ENCODE measurements around the gene KIF5C. TPM values are rescaled to one million over a fixed set of nuclear protein-coding genes. Genes with fewer than 3 reads are reported as not detected.

Gene KIF5C
- total and polyA plus RNA-seq, 2 donors (not counting 1 experiment from before 2014, with no cell fraction given), result 1.9 to 6.1 TPM

DNA sequence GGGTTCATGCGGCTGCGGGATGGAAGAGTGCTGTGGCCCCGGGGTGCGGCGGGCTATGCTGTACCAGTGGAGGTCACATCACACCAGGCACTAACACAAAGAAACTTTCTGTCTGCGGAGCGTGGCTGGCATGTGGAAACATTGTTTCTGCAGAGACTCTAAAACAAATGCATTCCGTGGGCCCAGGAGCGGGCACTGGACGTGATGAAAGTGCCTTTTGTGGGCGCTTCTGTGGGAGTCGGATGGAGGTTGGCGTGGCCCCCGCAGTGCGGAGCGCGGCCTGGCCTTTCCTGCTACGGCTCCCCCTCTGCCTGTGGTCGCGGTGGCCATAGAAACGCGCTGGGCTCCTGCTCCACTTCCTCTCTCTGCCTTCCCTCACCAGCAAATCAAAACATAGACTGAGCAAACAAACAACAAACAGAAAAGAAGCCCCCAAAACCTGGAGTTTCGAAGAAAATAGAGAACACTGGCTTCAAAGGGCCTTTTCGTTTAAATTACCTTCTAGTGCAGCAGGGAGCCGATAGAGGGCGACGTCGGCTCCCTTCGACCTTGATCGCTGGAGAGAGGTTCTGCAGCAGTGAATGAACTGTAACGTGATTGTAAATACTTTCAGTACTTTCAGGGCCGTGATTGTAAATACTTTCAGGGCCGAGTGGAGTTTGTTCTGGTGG is 51.4 kb downstream of the KIF5C start:
- WGBS (ENCODE audit: insufficient coverage), result 53% methylated on average over 30 of the region's 33 CpGs
- Histone ChIP-seq H3K4me1 (ENCODE audit: control insufficient read depth in 2 of 2, insufficient read depth in 2 of 2, low read length in 2 of 2) (peaks cover 7 to 22% of the 10 kb centered on the region in 2 donors), H3K27me3 (replicated peaks in 1 of 4; ENCODE audit: control extremely low read depth in 1 of 4, control insufficient read depth in 3 of 4, insufficient read depth in 4 of 4, low read length in 3 of 4) (no peaks in the 10 kb centered on the region), H3K4me3 (ENCODE audit: control extremely low read depth in 1 of 5, extremely low read depth in 1 of 5, insufficient read depth in 1 of 5, low read depth in 2 of 5, low read length in 4 of 5) (peak overlapping the region; percentile 23 to 69 (median 50)), H3K27ac (ENCODE audit: low read length in 2 of 2) (peak overlapping the region in 1 of 2 donors; percentile 13), H3K9me3 (ENCODE audit: control extremely low read depth in 1 of 3, control insufficient read depth in 2 of 3, insufficient read depth in 1 of 3, low read length in 2 of 3) (peaks cover 0 to 4% (median 0%) of the 10 kb centered on the region in 3 donors), H3K9ac (ENCODE audit: low read length) (peak overlapping the region; percentile 57), H3K79me2 (ENCODE audit: control insufficient read depth, insufficient read depth, low read length) (no peaks in the 10 kb centered on the region), H3K36me3 (replicated peaks in 1 of 2; ENCODE audit: control extremely low read depth in 1 of 2, control insufficient read depth in 1 of 2, extremely low read depth in 1 of 2, insufficient read depth in 2 of 2, low read length in 1 of 2) (no peaks in the 10 kb centered on the region), H2AFZ (ENCODE audit: insufficient read depth, low read depth, low read length, poor library complexity, severe bottlenecking) (peak overlapping the region; percentile 85), H3K4me2 (replicated peaks; ENCODE audit: low read depth, low read length, poor library complexity, severe bottlenecking) (peak overlapping the region; percentile 74), H4K20me1 (ENCODE audit: control insufficient read depth, insufficient read depth, low read length, poor library complexity, severe bottlenecking) (no peaks in the 10 kb centered on the region)
- intact Hi-C loops (cut with micrococcal nuclease), result loop anchor here (2.0 to 5.0 kb wide), 3 partner anchors 52 to 636 kb away; partner anchors contain the start of gene KIF5C
- ChIA-PET CTCF (interaction anchor here (0.6 to 2.0 kb wide), 4 partner anchors 64 to 635 kb away, joined by 3 to 9 read pairs (median 4); no protein-coding TSS in a partner anchor), POLR2A (no interaction called here)
- Mint-ChIP-seq H3K27me3 (no peaks in the 10 kb centered on the region), H3K27ac (peak overlapping the region; percentile 62), H3K4me1 (peaks cover 18% of the 10 kb centered on the region), H3K9me3 (ENCODE audit: insufficient read depth) (no peaks in the 10 kb centered on the region), H3K4me3 (peak overlapping the region; percentile 81)
- DNase-seq, result peak; percentile 67
- ATAC-seq (ENCODE audit: low read depth), result peak; percentile 81
- no peak for TF ChIP-seq EZH2 (IDR thresholded peaks at IDR 0.05; ENCODE audit: borderline replicate concordance, insufficient read depth, low read depth, low read length, poor library complexity, severe bottlenecking)
- TF ChIP-seq, protein P1, sequence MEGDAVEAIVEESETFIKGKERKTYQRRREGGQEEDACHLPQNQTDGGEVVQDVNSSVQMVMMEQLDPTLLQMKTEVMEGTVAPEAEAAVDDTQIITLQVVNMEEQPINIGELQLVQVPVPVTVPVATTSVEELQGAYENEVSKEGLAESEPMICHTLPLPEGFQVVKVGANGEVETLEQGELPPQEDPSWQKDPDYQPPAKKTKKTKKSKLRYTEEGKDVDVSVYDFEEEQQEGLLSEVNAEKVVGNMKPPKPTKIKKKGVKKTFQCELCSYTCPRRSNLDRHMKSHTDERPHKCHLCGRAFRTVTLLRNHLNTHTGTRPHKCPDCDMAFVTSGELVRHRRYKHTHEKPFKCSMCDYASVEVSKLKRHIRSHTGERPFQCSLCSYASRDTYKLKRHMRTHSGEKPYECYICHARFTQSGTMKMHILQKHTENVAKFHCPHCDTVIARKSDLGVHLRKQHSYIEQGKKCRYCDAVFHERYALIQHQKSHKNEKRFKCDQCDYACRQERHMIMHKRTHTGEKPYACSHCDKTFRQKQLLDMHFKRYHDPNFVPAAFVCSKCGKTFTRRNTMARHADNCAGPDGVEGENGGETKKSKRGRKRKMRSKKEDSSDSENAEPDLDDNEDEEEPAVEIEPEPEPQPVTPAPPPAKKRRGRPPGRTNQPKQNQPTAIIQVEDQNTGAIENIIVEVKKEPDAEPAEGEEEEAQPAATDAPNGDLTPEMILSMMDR (IDR thresholded peaks at IDR 0.05), result peak; percentile 80

DNA sequence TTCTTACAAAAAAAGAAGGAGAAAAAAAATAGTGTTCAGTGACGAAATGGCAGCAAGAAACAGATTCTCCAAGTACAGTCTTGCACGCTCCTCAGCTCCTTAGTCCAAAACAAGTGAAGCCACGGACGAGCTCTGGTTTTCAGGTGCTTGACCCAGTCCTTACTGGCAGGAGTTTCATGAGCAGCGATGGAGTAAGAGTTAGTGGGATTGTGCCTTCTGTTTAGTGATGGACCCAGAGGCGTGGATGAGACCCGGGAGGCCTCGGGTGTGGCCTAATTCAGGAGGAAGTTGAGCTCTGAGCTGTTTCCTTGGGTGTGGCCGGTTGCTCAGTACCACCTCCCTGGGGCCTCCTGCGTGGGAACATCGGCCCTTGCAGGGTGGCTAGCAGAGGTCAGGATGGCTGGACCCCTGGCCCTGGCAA is 52.0 kb downstream of the KIF5C start:
- intact Hi-C loops (cut with micrococcal nuclease), result loop anchor here (2.0 to 5.0 kb wide), 3 partner anchors 52 to 635 kb away; partner anchors contain the start of gene KIF5C
- Histone ChIP-seq H3K36me3 (replicated peaks in 1 of 2; ENCODE audit: control extremely low read depth in 1 of 2, control insufficient read depth in 1 of 2, extremely low read depth in 1 of 2, insufficient read depth in 2 of 2, low read length in 1 of 2) (no peaks in the 10 kb centered on the region), H3K27ac (ENCODE audit: low read length in 2 of 2) (peak overlapping the region in 1 of 2 donors; percentile 9), H3K4me2 (replicated peaks; ENCODE audit: low read depth, low read length, poor library complexity, severe bottlenecking) (peak overlapping the region; percentile 74), H3K27me3 (replicated peaks in 1 of 4; ENCODE audit: control extremely low read depth in 1 of 4, control insufficient read depth in 3 of 4, insufficient read depth in 4 of 4, low read length in 3 of 4) (no peaks in the 10 kb centered on the region), H3K9ac (ENCODE audit: low read length) (peak overlapping the region; percentile 57), H3K79me2 (ENCODE audit: control insufficient read depth, insufficient read depth, low read length) (no peaks in the 10 kb centered on the region), H3K4me3 (ENCODE audit: control extremely low read depth in 1 of 5, extremely low read depth in 1 of 5, insufficient read depth in 1 of 5, low read depth in 2 of 5, low read length in 4 of 5) (peak overlapping the region; percentile 23 to 69 (median 50)), H3K9me3 (ENCODE audit: control extremely low read depth in 1 of 3, control insufficient read depth in 2 of 3, insufficient read depth in 1 of 3, low read length in 2 of 3) (peaks cover 0 to 4% (median 0%) of the 10 kb centered on the region in 3 donors), H3K4me1 (ENCODE audit: control insufficient read depth in 2 of 2, insufficient read depth in 2 of 2, low read length in 2 of 2) (peaks cover 7 to 22% of the 10 kb centered on the region in 2 donors), H4K20me1 (ENCODE audit: control insufficient read depth, insufficient read depth, low read length, poor library complexity, severe bottlenecking) (no peaks in the 10 kb centered on the region), H2AFZ (ENCODE audit: insufficient read depth, low read depth, low read length, poor library complexity, severe bottlenecking) (peak overlapping the region; percentile 85)
- ChIA-PET POLR2A (no interaction called here), CTCF (interaction anchor here (0.6 to 2.0 kb wide), 4 partner anchors 11 to 361 kb away, joined by 3 to 9 read pairs (median 3); no protein-coding TSS in a partner anchor)
- H3K9me3 Mint-ChIP-seq (ENCODE audit: insufficient read depth), result no peaks in the 10 kb centered on the region
- H3K27me3 Mint-ChIP-seq, result no peaks in the 10 kb centered on the region
- TF ChIP-seq EZH2 (IDR thresholded peaks at IDR 0.05; ENCODE audit: borderline replicate concordance, insufficient read depth, low read depth, low read length, poor library complexity, severe bottlenecking), result no peak
- TF ChIP-seq, protein P1 (IDR thresholded peaks at IDR 0.05), result peak; percentile 35
- H3K27ac Mint-ChIP-seq, result peak overlapping the region; percentile 62
- ATAC-seq (ENCODE audit: low read depth), result peak; percentile 70
- peaks cover 18% of the 10 kb centered on the region for H3K4me1 Mint-ChIP-seq
- WGBS (ENCODE audit: insufficient coverage), result 54% methylated on average over 11 of the region's 11 CpGs
- DNase-seq, result no peak
- peak overlapping the region; percentile 81 for H3K4me3 Mint-ChIP-seq

All from B cell (primary cell).